SKM-1 treated with dmso at 0.1 percent for 144 hours (cell line): ENCODE data around the gene DIDO1.
A peak's percentile ranks its signal among the peaks of the same experiment; 100 is the strongest.
"Not testable (repeated sequence)": the region's sequence is repeated elsewhere in the genome, so short reads cannot be mapped to it uniquely, and the experiment has no call there.

Experiments used
- DNase-seq: peaks from one replicate; lab custom pipeline; 2025; ENCODE audit not compliant: unreplicated experiment; lab: John Stamatoyannopoulos, UW

DIDO1 gene

DNA sequence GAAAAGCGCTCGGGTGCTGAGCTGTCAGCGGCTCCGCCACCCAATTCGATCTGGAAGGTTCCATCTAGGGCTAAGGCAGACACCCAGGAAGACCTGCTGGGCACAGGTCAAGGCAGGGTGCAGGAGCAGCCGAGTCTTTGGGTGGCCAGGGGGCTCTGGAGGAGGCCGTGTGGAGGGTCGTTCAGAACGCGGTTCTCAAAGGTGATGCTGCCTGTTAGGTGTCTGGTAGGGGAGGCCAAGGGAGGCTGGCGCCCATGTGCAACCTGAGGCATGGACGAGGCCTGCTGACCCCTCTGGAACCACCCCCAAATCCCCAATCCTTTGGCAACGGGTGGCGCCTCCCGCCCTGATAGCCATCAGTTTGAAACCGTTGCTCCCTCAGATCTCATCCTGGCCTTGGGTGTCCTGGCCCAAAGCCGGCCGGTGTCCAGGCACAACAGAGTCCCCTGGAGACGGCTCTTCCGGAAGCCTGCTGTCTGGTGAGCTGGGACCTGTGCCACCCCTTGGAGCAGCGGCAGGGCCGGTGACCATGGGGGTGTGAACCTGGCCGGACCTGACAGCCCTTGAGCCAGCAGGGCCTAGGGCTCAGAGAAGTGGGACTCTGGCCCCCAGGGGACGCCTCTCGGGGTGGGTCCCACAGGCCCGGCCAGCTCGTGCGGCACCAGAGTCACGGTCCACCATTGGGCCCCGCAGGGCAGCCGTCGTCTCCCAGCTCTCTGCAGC, 36.7 kb upstream of the DIDO1 start:
- no peak for DNase-seq

DNA sequence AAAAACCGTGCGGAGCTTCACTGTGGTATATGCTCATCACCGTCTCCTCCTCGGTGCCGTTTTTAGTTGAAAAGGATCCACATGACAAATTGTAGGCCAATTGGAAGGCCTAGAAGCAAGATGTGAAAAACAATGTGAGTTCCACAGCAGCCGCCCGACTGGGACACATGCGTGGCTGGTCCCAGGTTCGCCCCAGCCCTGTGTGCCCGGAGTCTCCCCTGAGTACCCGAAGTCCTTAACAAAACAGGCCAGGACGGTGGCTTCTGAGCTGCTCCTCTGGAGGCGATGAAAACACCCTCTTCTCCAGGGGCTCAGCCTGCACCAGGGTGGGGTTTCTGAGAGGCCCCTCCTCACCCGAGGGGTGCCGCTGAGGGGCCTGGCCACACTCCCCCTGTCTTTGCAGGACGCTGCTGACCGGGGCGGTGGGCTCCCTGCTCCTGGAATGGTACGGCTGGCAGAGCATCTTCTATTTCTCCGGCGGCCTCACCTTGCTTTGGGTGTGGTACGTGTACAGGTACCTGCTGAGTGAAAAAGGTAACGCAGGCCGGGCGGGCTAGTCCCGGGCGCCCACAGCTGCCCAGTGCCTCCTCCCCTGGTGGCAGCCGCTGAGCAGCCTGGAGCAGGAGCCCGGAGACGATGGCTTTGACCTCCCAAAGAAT, 36.0 kb upstream of the DIDO1 start:
- no peak for DNase-seq

DNA sequence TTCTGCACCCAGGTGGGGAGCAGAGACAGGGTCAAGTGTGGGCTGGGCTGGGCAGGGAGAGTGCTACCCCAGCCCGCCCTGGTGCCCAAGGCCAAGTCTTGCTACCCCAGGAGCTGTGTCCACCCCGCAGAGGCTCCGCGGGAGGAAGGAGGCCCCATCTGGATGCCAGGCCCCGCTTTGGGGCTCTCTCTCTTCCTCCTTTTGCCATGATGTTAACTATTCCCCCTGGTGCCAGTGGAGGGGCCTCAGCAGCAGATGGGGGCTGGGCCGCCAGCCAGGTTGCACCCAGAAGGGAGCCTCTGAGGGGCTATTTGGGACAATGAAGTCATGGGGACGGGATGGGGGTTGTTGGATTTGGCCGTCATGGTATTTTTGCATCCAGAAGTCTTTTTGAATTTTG, 35.5 kb upstream of the DIDO1 start:
- no peak for DNase-seq

DNA sequence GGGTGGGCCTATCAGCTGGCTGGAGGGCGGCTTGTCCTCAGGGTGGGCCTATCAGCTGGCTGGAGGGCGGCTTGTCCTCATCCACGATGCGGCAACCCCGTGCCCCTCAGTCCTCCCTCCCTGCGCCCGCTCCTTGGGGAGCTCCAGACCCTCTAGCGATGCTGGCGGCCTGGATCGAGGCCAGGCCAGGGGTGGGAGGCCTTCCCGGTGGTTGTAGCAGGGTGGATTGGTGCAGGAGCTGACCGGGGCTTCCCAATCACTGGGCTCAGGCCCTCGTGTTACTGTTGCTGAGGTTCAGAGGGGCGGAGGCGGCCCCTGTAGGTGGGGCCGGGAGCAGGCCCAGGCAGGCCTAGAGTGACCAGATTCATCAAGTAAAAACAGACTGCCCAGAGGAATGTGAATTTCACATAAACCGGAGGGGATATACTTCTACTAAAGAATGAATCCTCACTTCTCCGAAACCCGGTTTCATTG, 35.0 kb upstream of the DIDO1 start:
- no peak for DNase-seq

DNA sequence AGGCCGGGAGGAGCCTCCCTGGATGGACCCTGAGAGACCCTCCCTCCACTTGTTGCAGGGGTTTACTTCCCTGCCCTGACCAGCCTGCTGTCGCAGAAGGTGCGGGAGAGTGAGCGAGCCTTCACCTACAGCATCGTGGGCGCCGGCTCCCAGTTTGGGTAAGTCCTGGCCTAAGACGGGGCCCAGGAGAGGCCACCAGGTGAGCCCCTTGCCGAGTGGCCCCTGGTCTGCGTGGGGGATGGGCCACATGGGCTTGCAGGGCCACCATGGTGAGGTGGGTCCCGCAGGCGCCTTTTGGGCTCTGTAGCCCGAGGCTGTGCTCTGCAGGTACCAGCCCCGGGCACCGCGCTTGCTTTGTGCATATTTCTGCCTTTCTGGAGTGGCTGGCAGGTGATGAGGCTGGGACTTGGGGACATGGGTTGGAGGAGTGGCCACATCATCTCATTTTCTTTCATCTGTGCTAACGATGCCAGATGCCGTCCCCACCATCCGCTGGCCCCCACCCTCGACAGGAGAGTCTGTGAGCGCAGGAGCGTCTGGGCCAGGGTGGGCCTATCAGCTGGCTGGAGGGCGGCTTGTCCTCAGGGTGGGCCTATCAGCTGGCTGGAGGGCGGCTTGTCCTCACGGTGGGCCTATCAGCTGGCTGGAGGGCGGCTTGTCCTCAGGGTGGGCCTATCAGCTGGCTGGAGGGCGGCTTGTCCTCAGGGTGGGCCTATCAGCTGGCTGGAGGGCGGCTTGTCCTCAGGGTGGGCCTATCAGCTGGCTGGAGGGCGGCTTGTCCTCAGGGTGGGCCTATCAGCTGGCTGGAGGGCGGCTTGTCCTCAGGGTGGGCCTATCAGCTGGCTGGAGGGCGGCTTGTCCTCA, 34.4 kb upstream of the DIDO1 start:
- not testable (repeated sequence) for DNase-seq

DNA sequence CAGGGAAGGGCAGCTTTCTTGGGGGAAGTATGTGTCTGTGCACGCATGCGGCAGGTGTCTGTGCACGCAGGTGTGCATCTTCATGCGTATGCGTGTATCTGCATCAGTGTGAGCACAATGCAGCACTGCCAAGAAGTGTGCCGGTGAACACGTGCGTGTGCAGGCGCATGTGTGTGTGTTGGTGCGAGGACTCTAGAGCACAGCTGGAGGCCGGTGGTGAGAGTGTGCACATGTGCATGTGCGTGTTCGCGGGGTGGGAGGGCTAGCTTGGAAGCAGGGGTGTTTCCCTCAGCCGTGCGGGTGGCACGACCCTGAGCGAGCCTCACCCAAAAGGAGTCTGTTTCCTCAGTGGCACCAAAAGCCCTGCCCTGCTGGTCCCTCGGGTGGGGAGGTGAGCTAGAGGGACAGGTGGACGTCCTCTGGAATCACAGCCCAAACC, 33.7 kb upstream of the DIDO1 start:
- no peak for DNase-seq

DNA sequence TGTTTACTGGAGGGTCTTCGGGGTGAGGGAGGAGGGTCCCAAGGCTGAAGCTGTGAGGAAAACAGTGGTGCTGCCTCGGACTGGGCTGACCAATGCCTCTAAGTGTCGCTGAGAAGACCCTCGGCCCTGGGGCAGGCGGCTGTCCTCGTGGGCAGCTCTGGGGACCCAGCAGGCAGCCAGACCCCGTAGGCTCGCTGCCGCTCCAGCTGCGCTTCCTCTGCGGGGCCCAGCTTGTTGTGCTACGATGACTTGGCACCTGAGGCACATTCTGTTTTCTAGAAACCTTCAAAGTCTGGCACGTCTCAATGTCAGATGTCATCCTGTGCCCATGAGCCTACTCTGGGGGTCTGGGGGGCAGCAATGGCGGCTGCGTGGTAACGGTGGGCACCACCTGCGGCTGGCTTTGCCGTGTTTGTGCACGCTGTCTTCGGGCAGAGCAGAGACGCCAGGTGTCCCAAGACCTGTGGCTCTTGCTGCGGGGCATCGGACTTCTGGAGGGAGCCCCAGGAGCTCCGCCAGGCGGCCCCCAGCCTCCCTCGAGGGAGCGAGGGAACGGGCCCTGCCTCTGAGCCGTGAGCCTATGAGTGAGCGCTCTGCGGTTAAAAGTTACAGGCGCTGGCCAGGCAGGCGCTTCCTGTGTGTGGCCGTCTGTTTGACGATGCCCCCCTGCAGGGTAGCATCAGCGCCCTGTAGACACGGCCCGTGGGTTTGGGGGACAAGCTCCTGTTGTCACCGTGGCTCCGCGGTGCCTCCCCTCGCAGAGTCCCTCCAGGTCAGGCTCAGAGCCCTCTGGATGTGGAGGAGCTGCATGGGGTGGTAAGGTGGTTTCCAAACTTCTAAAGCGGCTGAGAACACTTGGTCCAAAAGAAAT, 33.0 kb upstream of the DIDO1 start:
- no peak for DNase-seq

DNA sequence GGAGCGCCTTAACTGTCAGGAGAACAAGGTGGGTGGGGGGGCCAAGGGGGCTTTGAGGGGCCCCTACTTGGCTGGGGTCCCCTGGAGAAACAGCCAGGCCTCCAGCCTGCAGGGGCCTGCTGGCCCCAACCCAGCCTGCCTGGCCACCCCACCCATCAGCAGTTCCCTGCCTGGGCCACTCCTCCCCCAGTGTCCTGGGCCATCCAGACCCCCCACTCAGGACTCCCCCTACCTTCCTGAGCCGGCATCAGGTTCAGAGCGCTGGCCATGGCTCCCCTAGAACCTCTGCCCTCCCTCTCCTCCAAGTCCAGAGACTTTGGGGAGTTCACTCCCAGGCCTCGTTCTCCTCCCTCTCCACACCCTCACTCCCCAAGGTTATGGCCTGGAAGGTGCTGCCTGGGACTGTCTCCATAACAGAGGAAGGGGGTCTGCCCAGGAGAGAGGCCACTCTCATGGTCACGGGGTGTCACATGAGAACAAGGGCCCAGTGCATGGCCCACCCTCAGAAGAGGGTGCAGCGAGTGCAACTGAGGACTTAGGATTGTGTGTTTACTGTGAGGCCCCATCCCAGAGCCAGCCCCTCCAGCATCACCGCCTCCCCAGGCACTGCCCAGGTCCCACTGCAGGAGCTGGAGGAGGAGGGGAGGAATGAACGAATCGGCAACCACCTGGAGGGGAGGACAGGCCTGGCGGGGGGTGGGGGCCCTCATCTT, 32.2 kb upstream of the DIDO1 start:
- no peak for DNase-seq

DNA sequence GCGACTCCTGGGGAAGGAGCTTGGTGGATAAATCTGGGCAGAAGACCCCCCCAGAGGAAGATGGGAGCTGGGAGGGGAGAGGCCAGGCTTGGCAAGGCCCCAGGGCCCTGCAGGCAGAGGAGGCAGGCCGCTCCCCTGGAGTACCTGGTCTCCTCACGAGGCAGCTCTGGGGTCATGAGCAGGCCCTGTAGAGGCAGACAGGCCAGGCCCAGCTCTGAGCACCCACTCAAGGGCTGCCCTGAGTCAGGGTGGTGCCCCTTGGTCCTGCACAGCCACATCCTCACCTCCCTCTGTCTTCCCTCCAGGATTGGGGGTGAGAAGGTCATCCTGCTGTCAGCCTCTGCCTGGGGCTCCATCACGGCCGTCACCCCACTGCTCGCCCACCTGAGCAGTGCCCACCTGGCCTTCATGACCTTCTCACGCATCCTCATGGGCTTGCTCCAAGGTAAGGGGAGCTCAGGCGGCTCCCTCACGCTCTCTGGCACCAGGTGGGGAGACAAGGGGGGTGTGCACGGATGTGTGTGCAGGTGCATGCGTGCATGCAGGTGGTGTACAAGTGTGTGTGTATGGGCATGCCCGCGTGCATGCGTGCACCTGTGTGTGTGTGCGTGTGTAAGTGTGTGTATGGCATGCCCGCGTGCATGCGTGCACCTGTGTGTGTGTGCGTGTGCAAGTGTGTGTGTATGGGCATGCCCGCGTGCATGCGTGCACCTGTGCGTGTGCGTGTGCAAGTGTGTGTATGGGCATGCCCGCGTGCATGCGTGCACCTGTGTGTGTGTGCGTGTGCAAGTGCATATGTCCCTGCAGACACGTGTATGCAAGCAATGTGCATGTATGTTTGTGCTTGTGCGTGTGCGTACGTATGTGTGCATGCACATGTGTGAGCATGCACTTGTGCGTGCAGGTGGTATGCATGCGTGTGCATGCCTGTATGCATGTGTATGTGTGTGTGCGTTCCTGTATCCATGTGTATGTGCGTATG, 31.1 kb upstream of the DIDO1 start:
- no peak for DNase-seq

DNA sequence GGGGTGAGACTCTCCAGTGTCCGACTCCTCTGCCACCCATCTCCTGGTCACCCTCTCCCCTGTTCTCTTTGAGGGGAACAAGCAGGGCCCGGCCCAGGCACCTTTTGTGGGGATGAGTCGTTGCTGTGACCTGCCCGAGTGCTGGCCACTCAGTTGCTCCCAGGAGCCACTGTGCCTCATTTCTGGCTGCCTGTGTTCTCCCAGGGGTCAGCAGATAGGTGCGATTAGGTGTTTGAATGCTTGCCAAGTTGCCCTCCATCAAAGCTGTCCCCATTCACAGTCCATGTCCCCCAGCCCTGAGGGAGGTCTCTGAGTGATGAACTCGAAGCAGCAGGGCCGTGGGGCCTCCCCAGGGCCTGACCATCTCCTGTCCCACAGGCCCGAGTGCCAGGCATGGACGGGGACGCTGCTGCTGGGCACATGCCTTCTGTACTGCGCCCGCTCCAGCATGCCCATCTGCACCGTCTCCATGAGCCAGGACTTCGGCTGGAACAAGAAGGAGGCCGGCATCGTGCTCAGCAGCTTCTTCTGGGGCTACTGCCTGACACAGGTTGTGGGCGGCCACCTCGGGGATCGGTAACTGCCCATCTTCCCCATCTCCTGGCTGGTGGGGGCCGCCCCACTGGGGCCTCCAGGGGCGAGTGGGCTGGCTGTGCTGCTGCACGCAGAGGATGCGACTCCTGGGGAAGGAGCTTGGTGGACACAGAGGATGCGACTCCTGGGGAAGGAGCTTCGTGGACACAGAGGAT, 30.3 kb upstream of the DIDO1 start:
- DNase-seq = no peak

DNA sequence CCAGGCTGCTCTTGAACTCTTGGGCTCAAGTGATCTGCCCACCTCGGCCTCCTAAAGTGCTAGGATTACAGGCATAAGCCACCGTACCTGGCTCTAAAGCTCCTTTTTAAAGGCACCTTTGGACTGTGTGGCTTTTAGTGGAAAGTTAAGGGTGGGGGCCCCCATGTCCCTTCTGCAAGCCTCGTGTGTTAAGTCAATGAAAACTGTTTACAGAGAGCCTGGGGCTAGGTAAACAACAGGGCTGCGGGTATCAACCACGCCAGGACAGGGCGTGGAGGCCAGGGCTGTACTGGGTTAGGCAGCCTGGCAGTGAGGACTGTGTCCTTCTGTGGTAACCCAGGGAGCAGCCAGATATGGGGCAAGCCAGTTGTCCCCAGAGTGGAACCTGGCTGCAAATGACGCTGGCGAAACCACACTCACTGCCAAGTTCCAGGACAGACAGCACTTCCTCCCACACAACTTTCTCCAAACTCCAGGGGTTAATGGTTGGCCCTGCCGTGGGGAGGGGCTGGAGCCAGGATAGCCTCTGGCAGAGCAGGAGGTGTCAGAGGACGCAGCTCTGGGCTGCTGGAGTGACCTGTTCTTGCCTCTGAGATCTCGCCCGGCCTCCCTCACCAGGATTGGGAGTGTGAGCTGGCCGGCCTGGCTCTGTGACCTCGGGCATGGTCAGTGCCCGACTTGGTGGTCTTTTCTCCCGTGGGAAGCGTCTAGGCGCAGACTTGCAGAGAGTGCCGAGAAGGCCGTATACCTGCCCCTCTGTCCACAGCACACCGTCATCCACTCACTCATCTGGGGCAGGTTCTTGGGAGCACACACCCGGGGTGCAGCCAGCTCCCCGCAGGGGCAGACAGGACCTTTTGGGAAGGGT, 29.4 kb upstream of the DIDO1 start:
- DNase-seq = no peak

DNA sequence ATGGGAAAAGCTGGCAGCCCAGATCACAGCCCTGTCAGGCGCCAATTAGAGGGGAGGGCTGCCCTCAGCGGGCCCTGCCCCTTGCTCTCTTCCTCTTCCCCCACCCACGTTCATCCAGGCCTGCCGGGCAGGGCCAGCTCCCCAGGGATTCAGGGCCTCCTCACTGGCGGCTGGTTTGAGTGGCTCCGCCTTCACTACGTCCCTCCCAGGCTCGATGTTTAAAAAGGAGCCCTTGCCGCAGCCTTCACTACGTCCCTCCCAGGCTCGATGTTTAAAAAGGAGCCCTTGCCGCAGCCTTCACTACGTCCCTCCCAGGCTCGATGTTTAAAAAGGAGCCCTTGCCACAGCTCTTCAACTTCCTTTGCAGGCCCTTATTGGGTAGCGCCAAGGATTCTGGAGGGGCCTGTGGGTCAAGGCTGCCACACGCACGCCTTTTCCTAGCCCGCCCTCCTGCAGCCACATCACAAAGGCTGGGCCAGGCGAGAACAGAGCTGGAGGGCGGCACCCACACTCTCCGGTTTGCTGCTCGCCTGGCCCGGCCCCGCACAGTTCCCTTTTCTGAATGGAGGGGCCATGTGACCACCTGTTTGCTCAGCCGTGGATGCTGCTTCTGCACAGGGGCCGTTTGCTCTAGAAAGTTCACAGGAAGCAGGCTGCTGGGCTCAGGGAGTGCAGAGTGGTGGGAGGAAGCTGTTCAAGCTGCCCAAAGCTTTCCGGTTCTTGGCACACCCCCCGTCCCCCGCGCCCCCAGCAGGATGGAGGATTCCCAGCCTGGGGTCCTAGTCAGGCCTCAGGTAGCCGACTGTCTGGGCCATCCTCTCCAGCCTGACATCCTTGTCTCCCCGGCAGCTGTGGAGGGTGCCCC, 27.8 kb upstream of the DIDO1 start:
- peak; percentile 94 for DNase-seq

DNA sequence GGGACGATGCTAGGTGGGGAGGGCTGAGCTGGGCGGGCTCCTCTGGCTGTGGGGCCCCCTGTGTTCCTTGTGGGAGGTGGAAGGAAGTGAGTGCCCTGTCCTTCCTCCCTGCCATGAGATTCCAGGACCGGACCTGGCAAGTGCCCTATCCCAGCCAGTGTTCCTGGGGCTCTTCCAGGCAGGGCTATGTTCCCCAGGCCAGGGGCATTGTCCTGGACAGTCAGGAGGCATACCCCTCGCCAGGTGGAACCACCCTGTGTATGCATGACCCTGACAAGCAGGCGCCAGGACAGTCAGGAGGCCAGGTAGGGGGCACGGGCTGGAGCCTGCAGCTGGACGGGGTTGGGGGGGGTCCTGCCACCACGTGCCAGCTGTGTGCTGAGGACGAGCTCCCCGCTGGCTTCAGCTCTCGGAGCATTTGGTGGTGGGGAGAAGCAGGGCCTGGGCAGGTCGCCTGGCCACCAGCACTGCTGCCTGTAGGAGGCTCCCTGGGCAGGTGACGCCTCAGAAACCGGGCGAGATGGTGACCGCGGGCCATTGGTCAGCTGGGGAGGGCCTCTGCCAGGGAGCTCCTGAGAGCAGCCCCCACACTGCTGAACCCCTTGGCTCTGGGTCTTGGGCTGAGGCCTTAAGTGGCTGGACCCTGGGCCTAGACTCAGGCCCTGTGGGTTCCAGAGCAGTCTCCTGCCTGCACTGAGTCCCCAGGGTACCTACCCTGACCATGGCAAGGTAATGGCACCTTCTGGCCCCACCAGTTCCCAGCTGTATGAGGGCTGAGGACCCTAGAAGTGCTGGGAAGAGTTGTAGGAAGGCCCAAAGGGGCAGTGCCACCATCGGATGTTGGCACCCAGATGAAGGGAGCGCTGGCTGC, 26.9 kb upstream of the DIDO1 start:
- DNase-seq = no peak

DNA sequence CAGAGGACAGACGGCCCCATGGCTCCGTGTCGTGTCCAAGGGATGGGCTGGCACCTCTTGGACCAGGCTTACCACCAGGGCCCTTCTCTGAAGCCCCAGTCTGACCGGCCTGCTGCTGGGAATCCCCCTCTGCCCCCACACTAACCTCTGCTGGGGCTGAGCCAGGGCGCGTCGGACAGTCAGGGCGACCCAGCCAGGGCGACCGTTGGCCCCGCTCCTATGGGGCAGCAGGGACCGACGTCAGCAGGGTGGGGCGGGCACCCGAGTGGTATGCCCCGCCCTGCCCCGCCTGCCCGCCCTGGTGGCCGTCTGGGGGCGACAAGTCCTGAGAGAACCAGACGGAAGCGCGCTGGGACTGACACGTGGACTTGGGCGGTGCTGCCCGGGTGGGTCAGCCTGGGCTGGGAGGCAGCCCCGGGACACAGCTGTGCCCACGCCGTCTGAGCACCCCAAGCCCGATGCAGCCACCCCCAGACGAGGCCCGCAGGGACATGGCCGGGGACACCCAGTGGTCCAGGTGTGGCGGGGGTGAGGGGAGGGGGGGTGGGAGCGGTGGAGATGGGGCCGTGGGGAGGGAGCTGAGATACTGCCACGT, 26.2 kb upstream of the DIDO1 start, which contains the start of gene SLC17A9:
Gene SLC17A9, plus strand, starts transcription at position 337 of the 595 bp plus-strand sequence. Its CDS starts 122 bp downstream, at position 459.
- DNase-seq = peak; percentile 53

DNA sequence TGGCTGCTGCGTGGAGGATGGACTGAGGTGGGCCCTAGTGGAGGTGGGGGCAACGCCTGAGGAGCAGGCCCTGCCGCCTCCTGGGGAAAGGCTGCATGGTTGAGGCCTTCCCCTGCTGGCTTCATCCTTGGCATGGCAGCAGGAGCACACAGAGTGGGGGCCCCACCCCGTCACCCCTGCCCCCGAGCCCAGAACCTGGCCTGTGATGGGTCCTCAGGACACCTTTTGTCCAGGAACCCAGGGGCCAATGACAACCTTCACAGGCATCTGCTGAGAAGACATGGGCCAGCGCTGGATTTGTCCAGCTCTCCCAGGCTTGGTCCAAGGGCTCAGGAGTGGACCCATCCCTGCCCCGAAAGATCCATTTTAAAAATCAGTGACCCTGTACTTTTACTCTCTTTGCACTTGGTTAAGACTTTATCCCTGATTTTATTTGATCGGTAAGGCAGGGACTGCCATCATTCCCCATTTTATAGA, 25.6 kb upstream of the DIDO1 start:
- DNase-seq = no peak
